Panc1 (cell line): ENCODE results near the gene ODC1. TPM values are rescaled to one million over a fixed set of nuclear protein-coding genes. Genes with fewer than 3 reads are reported as not detected.

Source experiments
- ATAC-seq: fragments of 200-7000 bp; cut with Tn5 transposase; 2 replicates; pipeline ENCODE4 v1.9.1; 2020; ENCODE audit warnings: mild to moderate bottlenecking, moderate library complexity
- BruUV-seq: library from RNA; stranded (reverse); fragments of 400-500 nt; replicated peaks from 2 replicates; lab custom pipeline; 2021; lab: Mats Ljungman, UMichigan
- CTCF ChIA-PET: fragments of 300-600 bp; sonication (Branson Sonifier 250); formaldehyde crosslinking; loops from one replicate; lab custom pipeline; 2022; ENCODE audit warnings: antibody characterized with exemption; lab: Charles Lee
- POLR2A ChIA-PET: fragments of 300-600 bp; sonication (Branson Sonifier 250); formaldehyde crosslinking; loops from one replicate; lab custom pipeline; 2022; ENCODE audit warnings: antibody characterized with exemption; lab: Charles Lee
- DNase-seq: peaks from one replicate; pipeline ENCODE4 v3.0.0-alpha.2; 2010; ENCODE audit warnings: low read depth, low spot score
- H3K27ac ChIP-seq: 2 replicates; pipeline ENCODE4 v1.5.1; 2011; ENCODE audit warnings: mild to moderate bottlenecking, low read length, inconsistent platforms
- H3K27me3 ChIP-seq: fragments of 200-500 bp; sonication (Bioruptor generic); 2 replicates; pipeline ENCODE4 v1.6.0; 2014; ENCODE audit warnings: low read length, inconsistent platforms; ENCODE audit not compliant: control insufficient read depth, insufficient read depth
- H3K36me3 ChIP-seq: fragments of 200-500 bp; sonication (Bioruptor generic); 2 replicates; pipeline ENCODE4 v1.5.1; 2014; ENCODE audit warnings: inconsistent platforms, mild to moderate bottlenecking, low read length, moderate library complexity; ENCODE audit not compliant: control insufficient read depth, insufficient read depth
- H3K4me1 ChIP-seq: 2 replicates; pipeline ENCODE4 v1.5.1; 2011; ENCODE audit warnings: inconsistent platforms, mild to moderate bottlenecking, low read length, moderate library complexity; ENCODE audit not compliant: control insufficient read depth, insufficient read depth
- H3K4me3 ChIP-seq, 2 experiments: 2 replicates each; pipeline ENCODE4 v1.5.1; 2011 to 2012; ENCODE audit warnings: low read depth in 2 of 2, low read length in 2 of 2, mild to moderate bottlenecking in 2 of 2, inconsistent platforms in 1 of 2, moderate library complexity in 1 of 2
- H3K9me3 ChIP-seq: fragments of 200-500 bp; sonication (Bioruptor generic); 2 replicates; pipeline ENCODE4 v1.5.1; 2014; ENCODE audit warnings: low read depth, mild to moderate bottlenecking, inconsistent platforms, low read length, moderate library complexity; ENCODE audit not compliant: control insufficient read depth, insufficient read depth
- CTCF ChIP-seq: fragments of 450-650 bp; IDR thresholded peaks from 2 replicates; pipeline ENCODE4 v1.5.1; 2017; ENCODE audit warnings: mild to moderate bottlenecking
- POLR2AphosphoS5 ChIP-seq: IDR thresholded peaks from 2 replicates; pipeline ENCODE4 v1.6.1; 2012; ENCODE audit warnings: mild to moderate bottlenecking, low read depth, low read length, moderate library complexity
- REST ChIP-seq, 2 experiments: IDR thresholded peaks; 2 replicates each; pipeline ENCODE4 v1.6.1; 2011 to 2012; ENCODE audit warnings: low read depth in 2 of 2, control low read depth in 1 of 2, low read length in 1 of 2, mild to moderate bottlenecking in 1 of 2, moderate library complexity in 1 of 2; ENCODE audit not compliant: insufficient read depth in 1 of 2
- SIN3A ChIP-seq: IDR thresholded peaks from 2 replicates; pipeline ENCODE4 v1.6.1; 2012; ENCODE audit warnings: low read depth, mild to moderate bottlenecking, low read length, moderate library complexity, borderline replicate concordance; ENCODE audit not compliant: insufficient read depth
- TCF7L2 ChIP-seq: IDR thresholded peaks from 2 replicates; pipeline ENCODE4 v1.6.1; 2011; ENCODE audit warnings: mild to moderate bottlenecking, low read depth, low read length, inconsistent platforms
- in situ Hi-C: cut with HindIII; loops from 2 replicates; pipeline ENCODE4 v1.10.0; 2016; ENCODE audit warnings: low sequenced_read_pairs, low pct_unique_long_range_greater_than_20kb
- intact Hi-C: fragments of 100-400 bp; cut with micrococcal nuclease; formaldehyde crosslinking; loops from one replicate; pipeline ENCODE4 v1.10.0; 2022; ENCODE audit not compliant: unreplicated experiment
- total RNA-seq: library from RNA; stranded (reverse); gene quantifications from one replicate; pipeline ENCODE4 v1.2.1, GENCODE V29; 2021; ENCODE audit not compliant: unreplicated experiment

ODC1 gene
- total RNA-seq, 1 experiment from 2014 or later = 159 TPM

GRCh38 chr2:10465910-10466309 is 17.8 kb upstream of the ODC1 start:
- H3K27ac ChIP-seq = no peak overlapping the region
- no peaks in the 10 kb centered on the region for H3K27me3 ChIP-seq
- DNase-seq (no peak), ATAC-seq (no peak)
- ChIA-PET CTCF (no interaction called here), POLR2A (no interaction called here)
- no peaks in the 10 kb centered on the region for H3K4me1 ChIP-seq
- H3K4me3 ChIP-seq = no peak overlapping the region
- H3K9me3 ChIP-seq = no peaks in the 10 kb centered on the region
- no peaks in the 10 kb centered on the region for H3K36me3 ChIP-seq
- in situ Hi-C loops = no loop called here
- TF ChIP-seq SIN3A = no peak
- no peak for TF ChIP-seq POLR2AphosphoS5
- no peak for TF ChIP-seq REST (IDR thresholded peaks at IDR 0.05; ENCODE audit: insufficient read depth in 1 of 2, low read depth in 2 of 2, low read length in 1 of 2)
- TF ChIP-seq CTCF = no peak
- TF ChIP-seq TCF7L2 = no peak
- intact Hi-C loops = no loop called here
- no TSS peak for BruUV-seq

- in situ Hi-C loops (no loop called here), intact Hi-C loops (no loop called here)
- Histone ChIP-seq H3K4me3 (no peak overlapping the region), H3K9me3 (no peaks in the 10 kb centered on the region), H3K27ac (no peak overlapping the region), H3K27me3 (no peaks in the 10 kb centered on the region), H3K36me3 (no peaks in the 10 kb centered on the region), H3K4me1 (no peaks in the 10 kb centered on the region)
- ChIA-PET POLR2A (no interaction called here), CTCF (no interaction called here)
- BruUV-seq = no TSS peak
- TF ChIP-seq CTCF (no peak), TCF7L2 (no peak), POLR2AphosphoS5 (no peak), REST (IDR thresholded peaks at IDR 0.05; ENCODE audit: insufficient read depth in 1 of 2, low read depth in 2 of 2, low read length in 1 of 2) (no peak), SIN3A (no peak)
- 0 out of 2 replicates have a peak, but pooled peaks have one; percentile 39 for ATAC-seq
- no peak for DNase-seq
Measured at GRCh38 chr2:10462178-10463083, 14.3 kb upstream of the ODC1 start.
